ENCODE results near the gene USP49.

DNA sequence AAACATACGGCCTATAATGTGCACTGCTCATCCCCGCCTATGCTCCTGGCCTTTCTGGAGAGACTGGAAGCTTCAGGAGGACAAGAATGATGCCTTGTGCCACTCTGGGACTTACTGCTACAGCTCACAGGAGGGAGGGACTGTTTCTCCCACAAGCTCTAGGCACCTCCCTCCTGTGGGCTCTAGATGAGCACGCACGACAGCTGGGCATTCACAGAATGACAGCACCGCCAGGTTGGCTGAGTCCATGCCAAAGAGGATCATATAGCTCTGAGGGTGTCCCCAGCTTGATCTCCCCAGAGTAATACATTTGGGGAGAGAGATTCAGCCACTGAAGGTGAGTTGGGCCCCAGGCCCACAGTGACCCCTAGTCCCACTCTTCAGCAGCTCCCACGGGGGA, 137.9 kb downstream of the USP49 start:
- TF ChIP-seq, protein P1, sequence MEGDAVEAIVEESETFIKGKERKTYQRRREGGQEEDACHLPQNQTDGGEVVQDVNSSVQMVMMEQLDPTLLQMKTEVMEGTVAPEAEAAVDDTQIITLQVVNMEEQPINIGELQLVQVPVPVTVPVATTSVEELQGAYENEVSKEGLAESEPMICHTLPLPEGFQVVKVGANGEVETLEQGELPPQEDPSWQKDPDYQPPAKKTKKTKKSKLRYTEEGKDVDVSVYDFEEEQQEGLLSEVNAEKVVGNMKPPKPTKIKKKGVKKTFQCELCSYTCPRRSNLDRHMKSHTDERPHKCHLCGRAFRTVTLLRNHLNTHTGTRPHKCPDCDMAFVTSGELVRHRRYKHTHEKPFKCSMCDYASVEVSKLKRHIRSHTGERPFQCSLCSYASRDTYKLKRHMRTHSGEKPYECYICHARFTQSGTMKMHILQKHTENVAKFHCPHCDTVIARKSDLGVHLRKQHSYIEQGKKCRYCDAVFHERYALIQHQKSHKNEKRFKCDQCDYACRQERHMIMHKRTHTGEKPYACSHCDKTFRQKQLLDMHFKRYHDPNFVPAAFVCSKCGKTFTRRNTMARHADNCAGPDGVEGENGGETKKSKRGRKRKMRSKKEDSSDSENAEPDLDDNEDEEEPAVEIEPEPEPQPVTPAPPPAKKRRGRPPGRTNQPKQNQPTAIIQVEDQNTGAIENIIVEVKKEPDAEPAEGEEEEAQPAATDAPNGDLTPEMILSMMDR (IDR thresholded peaks at IDR 0.05): no peak
- no peak for TF ChIP-seq POLR2A (IDR thresholded peaks at IDR 0.05)
